HG03103 (cell line): ENCODE data around the gene EFCAB7.

Source experiments
- ATAC-seq: cut with Tn5 transposase; IDR thresholded peaks from one replicate; pipeline ENCODE4 v1.9.1; 2021; ENCODE audit warnings: low read depth; ENCODE audit not compliant: unreplicated experiment

The EFCAB7 gene

DNA sequence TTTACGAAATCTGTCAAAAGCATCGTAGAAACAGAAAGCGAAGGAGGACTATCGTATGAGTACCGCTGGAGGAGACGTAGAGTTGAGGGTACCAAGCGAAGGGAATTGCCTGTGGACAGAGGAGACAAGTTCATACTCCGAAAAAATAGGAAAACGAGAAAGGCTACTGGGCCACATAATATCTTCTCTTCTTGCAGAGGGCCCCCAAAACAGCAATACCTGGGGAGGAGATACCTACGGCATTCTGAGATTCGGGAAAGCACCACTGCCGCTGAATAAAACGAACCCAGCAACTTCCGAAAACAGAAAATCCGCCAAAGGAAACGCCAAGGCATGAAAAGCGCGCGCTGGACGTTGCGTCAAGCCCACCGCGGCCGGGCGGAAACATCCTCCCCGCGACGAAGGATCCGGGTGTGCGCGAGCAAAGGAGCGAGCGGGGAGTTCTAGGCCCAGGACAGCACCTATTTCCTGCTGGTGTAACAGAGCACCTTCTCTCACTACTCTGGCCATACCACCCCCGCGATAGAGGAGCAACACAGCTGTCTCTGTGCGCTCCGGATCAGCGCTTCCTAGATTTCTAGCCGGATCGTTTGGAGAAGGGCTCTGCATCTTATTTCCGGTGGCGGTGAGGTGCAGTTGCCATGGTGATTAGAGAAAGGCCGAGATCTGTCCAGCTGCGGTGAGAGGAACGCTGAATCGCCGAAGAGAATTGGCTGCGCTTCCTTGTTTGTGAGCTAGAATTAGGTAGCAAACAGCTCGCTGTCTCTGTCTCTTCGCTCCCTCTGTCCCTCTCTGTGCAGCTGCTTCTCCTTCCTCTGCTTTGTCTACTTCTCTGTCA lies at the start of gene EFCAB7, which contains the start of gene ITGB3BP:
EFCAB7 (plus strand) TSS at position 635 of the 838 bp plus-strand sequence. CDS start 2,048 bp downstream, outside the sequence.
ITGB3BP (minus strand) TSS at position 335 of the 838 bp plus-strand sequence; CDS start at position 243, 92 bp downstream.
- ATAC-seq = peak; percentile 88

DNA sequence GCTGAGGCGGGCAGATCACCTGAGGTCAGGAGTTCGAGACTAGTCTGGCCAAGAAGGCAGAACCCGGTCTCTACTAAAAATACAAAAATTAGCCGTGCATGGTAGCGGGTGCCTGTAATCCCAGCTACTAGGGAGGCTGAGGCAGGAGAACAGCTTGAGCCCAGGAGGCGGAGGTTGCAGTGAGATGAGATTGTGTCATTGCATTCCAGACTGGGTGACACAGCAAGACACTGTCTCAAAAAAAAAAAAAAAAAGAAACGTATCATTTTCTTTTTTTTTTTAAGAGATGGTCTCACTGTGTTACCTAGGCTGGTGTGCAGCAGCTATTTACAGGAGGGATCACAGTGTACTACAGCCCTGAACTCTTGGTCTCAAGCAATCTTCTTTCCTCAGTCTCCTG lies 47.6 kb upstream of the EFCAB7 start:
- ATAC-seq = no peak

DNA sequence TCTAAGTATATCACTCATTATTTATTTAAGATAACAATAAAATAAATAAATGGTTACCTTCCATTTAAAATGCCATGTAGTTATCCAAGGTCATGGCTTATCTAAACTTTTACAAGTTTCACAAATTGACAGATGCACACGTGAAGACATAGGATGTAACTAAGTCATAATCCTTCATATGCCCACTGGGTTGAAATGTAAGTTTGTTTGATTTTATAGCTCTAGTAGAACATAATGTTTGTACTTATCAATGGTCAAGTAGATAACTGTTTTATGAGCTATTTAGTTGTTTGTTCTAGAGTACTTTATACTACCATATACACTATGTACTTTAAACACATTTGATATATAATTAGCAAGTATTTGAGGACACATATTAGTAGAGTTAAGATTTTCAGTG lies 43.3 kb upstream of the EFCAB7 start:
- no peak for ATAC-seq

DNA sequence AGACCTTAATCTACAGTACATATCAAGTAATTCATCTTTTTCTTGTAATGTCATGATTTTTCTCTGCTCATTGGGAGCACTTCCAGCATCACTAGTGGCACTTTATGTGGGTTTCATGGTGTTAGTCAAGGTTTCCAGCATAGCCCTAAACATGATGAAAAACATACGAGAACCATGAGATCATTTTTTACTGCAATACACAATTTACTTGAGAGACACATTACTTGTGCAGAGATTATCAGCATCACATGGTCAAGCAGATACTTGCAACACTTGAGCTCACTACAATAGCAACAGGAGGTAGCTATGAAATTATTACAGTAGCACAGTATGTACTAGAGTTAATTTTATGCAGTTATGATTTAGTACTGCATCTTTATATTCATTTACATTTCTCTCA lies 36.7 kb upstream of the EFCAB7 start:
- ATAC-seq = no peak

DNA sequence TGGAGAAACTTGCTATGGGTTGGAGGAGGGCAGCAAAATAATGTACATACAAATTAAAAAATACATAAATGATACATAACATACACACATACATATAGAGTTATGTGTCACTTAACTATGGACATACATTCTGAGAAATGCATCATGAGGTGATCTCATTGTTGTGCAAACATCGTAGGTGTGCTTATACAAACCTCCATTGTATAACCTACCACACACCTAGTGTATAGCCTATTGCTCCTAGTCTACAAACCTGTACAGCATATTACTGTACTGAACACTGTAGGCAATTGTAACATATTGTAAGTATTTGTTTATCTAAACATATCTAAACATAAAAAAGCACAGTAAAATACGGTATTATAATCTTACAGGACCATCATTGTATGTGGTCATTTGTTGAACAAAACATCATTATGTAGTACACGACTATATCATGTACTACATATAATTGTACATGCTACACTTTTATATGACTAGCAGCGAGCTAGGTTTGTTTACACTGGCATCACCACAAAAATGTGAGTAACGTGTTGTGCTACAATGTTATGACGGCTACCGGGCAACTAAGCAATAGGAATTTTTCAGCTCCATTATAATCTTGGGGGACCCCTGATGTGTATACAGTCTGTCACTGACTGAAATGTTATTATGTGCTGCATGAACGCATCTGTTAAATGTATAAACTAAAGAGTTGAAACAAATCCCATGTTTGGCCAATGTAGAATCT lies 35.8 kb upstream of the EFCAB7 start:
- ATAC-seq = no peak

DNA sequence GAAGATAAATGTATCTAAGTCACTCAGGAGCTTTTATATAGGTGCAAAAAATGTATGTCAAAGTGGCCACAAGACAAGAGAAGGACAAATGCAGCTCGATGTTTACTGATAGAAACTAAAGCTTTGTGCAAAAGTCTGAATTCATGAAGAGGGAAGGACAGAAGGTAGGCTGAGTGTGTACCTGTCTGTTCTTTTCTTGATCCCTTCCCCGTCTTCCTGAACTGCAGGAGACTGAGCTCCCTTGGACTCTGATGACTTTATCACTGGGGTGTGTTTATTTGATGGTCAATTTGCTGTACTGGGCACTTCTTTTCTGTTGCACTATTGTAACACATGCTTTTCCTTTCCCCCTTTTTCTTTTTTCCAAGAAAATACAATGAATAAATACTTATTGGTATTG lies 25.7 kb upstream of the EFCAB7 start:
- no peak for ATAC-seq

- no peak for ATAC-seq
These were observed 25.2 kb upstream of the EFCAB7 start for GRCh38 chr1:63498106-63498505.

DNA sequence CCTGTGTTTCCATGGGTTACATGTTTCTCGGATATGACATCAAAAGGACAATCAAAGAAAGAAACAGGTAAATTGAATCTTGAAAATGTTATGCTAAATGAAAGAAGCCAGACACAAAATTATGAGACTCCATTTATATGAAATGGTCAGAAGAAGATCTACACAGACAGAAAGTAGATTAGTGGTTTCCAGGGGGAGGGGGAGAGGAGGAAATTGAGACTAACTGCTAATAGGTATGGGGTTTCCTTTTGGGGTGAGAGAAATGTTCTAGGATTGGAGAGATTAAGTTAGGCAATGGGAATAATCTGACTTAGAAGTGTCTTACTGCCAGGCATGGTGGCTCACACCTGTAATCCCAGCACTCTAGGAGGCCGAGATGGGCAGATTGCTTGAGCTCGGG lies 22.1 kb upstream of the EFCAB7 start:
- ATAC-seq = no peak

- no peak for ATAC-seq
These were observed 16.5 kb upstream of the EFCAB7 start for GRCh38 chr1:63506782-63507181.

DNA sequence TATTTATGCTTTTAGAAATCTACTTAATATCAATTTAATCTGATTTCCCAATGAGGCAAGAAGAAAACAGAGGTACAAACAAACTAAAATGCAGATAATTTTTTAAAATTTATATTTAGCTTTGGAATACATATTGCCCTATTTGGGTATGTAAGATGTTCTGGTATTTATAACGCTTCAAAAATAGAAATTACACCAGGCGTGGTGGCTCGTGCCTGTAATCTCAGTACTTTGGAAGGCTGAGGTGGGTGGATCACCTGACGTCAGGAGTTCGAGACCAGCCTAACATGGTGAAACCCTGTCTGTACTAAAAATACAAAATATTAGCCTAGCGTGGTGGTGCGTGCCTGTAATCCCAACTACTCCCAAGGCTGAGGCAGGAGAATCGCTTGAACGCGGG lies 13.6 kb upstream of the EFCAB7 start:
- ATAC-seq = no peak

DNA sequence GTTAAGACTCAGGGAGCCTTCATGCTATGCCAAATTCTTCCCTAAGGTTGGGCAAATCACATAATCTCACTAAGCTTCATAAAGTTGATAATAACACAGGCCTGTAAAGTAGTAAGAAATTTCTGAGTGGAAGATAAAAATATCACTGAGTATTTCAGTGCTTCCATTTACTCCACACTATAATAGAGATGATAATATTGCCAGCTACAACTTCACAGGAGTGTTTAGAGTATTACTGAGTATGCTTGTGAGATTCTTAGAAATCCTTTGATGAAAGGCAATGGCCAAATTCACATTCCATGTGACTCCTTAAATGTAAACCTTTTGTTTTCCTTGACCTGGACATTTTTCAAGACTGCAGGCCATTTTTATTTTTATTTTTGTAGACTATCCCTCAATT lies 10.7 kb upstream of the EFCAB7 start:
- no peak for ATAC-seq

DNA sequence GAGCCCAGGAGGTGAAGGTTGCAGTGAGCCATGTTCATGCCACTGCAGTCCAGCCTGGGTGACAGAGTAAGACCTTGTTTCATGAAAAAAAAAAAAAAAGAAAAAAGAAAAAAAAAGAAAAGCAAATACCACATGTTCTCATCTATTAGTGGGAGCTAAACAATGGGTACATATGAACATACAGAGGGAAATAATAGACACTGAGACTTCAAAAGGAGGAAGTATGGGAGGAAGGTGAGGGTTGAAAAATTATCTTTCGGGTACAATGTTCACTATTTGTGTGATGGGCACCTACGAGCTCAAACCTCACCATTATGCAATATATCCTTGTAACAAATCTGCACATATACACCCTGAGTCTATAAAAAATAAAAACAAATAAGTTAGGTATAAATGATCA lies 6.7 kb upstream of the EFCAB7 start:
- ATAC-seq = no peak

- peak; percentile 9 for ATAC-seq
These were observed 413 bp downstream of the EFCAB7 start for GRCh38 chr1:63523738-63524137.

DNA sequence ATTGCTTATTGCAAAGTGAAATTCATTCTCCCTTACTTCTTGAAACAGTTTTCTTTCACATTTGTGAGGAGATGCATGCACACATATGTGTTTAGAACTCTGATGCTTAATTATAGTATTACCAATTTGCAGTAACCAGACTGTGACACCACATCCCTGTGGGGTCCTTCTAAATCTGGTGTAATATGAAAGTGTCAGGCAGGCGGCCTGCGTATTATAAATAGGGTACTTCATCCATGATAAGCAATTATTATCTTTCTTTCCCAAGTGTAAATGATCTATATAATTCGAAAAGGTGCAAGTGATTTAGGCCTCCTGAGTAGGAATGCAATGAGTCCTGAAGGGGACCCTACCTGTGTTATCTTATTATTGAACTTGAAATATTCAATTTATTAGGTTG lies 876 bp downstream of the EFCAB7 start:
- ATAC-seq = no peak

DNA sequence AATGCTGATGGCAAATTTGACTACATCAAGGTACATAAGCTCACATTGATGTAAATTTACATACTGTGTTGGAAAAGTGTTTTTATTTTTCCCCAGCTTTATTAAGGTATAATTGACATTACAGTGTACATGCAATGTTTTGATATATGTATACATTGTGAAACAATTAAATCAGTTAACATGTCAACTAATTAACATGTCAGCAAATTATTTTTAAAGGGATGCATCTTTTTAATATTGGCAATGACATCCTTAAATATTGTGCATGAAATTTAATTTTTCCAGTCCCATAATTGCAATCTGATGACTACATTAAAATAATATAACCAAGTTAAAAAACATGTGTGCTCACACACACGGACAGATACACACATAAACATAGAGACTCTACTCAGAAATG lies 9.4 kb downstream of the EFCAB7 start:
- ATAC-seq = no peak

DNA sequence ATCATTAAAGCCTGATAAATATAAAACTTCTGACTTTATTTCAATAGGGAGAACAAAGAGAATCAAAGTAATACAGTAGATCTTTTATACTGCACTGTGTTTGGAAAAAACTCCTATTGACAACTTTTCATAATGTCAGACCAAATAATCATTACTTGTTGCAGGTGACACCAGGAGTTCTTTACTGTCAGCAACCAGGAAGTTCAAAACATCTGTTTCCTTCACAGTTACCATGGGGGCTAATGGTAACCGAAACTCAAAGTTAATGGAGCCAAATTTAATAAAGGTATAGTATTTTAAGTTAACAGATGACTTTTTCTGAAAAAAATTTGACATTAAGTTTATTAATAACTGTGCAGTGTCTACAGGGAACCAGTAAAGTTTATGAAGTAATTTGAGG lies 10.6 kb downstream of the EFCAB7 start:
- ATAC-seq = no peak

DNA sequence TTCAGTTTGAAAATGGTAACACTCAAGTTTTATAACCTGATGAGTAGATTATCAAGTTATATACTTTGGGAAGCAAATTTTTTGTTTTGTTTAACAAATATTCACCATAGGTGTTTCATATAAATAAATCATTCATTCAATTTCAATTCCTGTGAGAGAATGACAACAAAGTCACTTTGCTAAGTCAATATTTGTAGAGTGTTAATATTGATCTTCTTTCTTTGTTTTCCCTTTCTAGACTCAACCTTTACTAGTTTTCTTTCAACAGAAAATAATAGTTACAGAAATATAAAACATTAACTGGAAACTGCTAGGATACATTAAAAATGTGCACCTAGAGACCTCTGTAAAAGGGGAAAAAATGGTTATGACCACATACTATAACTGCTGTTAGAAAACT lies 11.1 kb downstream of the EFCAB7 start:
- no peak for ATAC-seq

GRCh38 chr1:63537006-63537405 lies 13.7 kb downstream of the EFCAB7 start:
- ATAC-seq = no peak

DNA sequence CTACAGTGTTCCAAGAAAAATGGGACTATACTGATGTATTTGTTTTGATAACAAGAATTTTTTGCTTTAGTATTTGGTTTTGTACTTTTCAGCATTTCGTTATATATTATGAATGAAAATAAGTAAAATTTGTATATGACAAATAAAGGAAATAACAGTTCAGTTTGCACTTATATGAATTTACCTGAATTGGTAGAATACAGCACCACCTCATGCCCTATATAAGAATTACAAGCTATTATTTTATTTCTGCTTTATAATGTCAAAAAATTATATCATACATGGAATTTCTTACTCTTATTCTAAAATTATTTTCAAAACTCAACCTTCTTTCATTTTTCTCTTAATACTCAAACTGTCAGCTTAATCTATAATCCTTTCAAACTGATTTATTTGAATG lies 14.6 kb downstream of the EFCAB7 start:
- ATAC-seq = no peak

- no peak for ATAC-seq
These were observed 22.5 kb downstream of the EFCAB7 start for GRCh38 chr1:63545780-63546179.

GRCh38 chr1:63547621-63548294 lies 24.4 kb downstream of the EFCAB7 start:
- no peak for ATAC-seq
